Activated CD4-positive, alpha-beta T cell treated with anti-CD3 and anti-CD28 coated beads, Interleukin-2, Interleukin-4, amounts not matched to agents 100 ng/mL and 50 ng/mL, durations not matched to agents 16 hours and 8 hours (primary cell): ENCODE data around the gene PTF1A.
"Not testable (repeated sequence)": the region's sequence is repeated elsewhere in the genome, so short reads cannot be mapped to it uniquely, and the experiment has no call there.

Source experiments
- DNase-seq: peaks from one replicate; pipeline ENCODE4 v3.0.0-alpha.2; 2020; ENCODE audit warnings: low spot score

Gene PTF1A

DNA sequence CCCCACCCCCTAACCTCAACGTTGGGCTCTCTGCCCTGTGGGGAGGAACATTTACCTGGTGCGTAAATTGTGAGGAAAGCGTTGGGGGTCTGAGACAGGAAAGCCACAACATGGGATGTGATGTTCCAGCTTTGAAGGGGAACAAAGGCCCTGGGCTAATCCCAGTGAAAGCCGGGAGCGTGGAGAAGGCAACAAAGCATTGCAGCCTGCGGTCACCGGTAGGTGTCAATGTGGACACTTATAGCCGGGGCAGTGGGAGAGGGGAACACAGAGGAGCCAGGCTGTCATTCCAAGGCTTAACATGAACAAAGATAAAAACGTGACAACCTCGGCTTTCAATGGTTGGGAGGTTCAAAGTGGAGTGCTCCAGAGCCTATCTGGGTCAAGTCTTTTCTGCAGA, 12.7 kb downstream of the PTF1A start:
- no peak for DNase-seq

DNA sequence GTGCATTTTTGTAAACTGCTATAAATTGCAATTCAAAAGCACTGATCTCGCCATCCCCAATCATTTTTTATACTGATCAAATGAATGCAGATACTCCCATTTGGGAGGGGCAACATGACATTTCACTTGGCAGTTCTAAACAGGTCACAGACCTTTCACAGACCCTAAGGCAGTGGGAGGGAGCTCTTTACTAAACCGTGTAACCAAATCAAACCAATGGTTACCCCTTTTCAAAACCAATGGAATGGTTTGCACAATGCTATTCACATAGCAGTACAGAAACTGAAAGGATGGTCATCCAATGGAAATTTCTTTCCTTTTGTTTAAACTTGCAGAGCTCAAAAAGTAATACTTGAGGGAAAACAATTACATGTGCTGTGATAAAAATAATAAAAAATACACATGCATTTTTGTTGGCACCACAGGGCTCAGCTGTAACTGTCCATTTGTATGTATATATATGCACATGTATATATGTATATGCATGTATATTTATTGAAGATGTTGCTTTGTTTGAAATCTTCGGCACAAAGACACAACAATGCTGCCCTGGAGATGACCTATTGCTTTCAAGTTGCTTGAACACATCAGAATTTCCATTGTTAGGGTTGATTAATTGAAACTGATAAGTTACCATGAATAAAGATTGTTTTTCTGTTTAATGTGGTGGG, 14.0 kb downstream of the PTF1A start:
- DNase-seq, result no peak

DNA sequence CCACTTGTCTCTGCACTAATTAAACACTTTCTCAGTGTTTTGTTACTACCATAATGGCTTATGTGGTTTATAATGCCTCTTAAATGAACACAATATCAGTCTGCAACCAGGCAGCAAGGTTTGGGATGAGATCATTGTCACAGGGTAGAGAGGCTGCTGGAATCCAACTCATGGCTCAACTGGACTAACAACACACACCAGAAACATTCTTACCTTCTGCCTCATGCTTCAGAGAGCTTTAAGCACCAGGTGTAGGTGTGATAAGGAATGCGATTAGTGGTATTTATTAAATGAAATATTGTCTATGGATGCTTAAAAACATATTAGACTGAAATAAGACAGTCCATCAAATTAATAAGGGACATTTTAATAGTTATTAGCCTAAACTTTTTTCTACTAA, 25.4 kb downstream of the PTF1A start:
- DNase-seq, result no peak

DNA sequence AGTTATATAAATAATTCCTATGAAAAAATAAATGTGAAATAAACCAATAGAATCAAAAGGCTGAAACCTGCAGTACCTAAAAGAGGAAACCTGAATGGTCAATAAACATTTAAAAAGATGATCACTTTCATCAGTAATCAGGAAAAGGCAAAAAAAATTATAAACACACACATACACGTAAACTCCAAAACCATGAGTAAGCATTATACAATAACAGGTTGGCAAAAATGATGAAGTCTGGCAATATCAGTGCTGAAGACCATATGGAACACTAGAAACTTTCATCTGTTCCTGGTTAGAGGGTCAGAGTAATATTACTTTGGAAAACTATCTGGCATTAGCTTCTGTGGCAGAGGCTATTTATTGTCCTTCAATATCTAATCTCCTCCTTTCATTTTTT, 38.5 kb downstream of the PTF1A start:
- no peak for DNase-seq

DNA sequence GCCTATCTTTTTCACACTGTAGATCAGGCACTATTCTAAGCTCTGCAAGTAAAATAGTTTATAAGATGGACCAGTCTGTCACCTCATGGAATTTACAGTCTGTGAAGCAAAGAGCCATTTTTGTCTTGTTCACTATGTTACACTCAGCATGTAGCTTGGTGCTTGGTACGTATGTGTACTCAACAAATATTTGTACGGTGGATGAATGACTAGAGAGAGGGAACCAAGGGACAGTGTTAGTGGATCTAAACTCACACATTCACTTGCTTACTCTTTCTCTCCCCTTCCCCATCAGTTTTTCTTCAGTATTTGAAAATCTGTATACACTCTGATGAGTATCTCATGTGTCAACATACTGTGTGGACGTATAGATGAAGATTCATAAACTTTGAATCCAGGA, 45.9 kb downstream of the PTF1A start:
- DNase-seq, result no peak

DNA sequence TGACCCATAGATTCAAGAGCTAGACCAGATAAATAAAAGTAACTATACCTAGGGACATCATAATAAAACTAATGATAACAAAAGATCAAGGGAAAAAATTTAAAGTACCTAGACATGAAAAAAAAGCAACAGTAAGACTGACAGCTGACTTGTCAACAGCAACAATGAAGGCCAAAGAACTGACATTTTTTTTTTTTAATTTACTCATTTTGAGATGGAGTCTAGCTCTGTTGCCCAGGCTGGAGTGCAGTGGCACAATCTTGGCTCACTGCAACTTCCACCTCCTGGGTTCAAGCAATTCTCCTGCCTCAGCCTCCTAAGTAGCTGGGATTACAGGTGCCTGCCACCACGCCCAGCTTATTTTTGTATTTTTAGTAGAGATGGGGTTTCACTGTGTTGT, 49.7 kb downstream of the PTF1A start:
- DNase-seq, result not testable (repeated sequence)
